ENCODE measurements around the gene SLC38A6. TPM values are rescaled to one million over a fixed set of nuclear protein-coding genes. Genes with fewer than 3 reads are reported as not detected.

Gene SLC38A6
- total and polyA plus RNA-seq, 2 of the 8 experiments (the other 6 are each of a cell fraction or from before 2014, with no cell fraction given), result 8.1 to 9.8 TPM

DNA sequence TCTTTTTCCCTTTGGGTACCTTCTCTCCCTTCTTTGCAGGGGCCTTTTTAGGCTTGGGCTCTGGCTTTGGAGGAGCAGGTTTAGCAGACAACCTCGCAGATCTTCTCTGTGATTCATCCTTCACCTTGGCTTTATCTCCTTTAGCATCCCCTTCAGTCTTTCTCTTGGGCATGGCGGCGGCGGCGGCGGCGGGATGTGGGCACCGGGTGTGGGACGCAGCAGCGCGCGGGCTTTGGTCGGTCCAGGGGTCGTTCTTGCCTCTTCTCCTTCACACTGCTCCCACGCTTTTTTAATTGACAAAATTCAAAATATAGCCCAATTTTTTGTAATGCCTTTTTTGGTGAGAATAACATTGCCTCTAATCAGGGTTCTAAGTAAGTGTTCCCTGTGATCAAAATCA lies 8.8 kb upstream of the SLC38A6 start:
- TF ChIP-seq GTF2F1 (IDR thresholded peaks at IDR 0.05; ENCODE audit: borderline replicate concordance, low read depth, low read length), result no peak
- Histone ChIP-seq H4K20me1 (replicated peaks in 1 of 2; ENCODE audit: control insufficient read depth in 1 of 2, insufficient read depth in 2 of 2, low read length in 2 of 2) (peaks cover 0 to 3% of the 10 kb centered on the region in 2 experiments), H3K23ac (ENCODE audit: insufficient read length) (no peak overlapping the region), H3K9ac (replicated peaks in 1 of 4; ENCODE audit: extremely low read depth in 1 of 4, low read depth in 3 of 4, low read length in 3 of 4) (no peak overlapping the region), H2BK12ac (ENCODE audit: low read depth, low read length) (no peak overlapping the region), H3K56ac (replicated peaks; ENCODE audit: insufficient read length, low read depth, low read length) (no peak overlapping the region), H3K27me3 (replicated peaks in 1 of 4; ENCODE audit: control insufficient read depth in 3 of 4, extremely low read depth in 1 of 4, insufficient read depth in 3 of 4, low read length in 3 of 4) (no peaks in the 10 kb centered on the region), H3K18ac (ENCODE audit: extremely low read depth, low read length) (no peak overlapping the region), H3K23me2 (ENCODE audit: low read depth, low read length) (no peaks in the 10 kb centered on the region), H3K4me1 (replicated peaks in 1 of 4; ENCODE audit: control insufficient read depth in 3 of 4, insufficient read depth in 4 of 4, low read length in 3 of 4) (no peaks in the 10 kb centered on the region), H2BK120ac (replicated peaks; ENCODE audit: low read depth, low read length) (no peak overlapping the region), H4K8ac (ENCODE audit: extremely low read depth, insufficient read depth, low read length) (no peak overlapping the region), H3K79me1 (ENCODE audit: low read depth, low read length) (no peaks in the 10 kb centered on the region), H4K5ac (ENCODE audit: insufficient read length, low read depth, low read length) (no peak overlapping the region), H3K79me2 (ENCODE audit: control insufficient read depth in 1 of 2, insufficient read depth in 2 of 2, low read length in 2 of 2) (no peaks in the 10 kb centered on the region), H3K4ac (replicated peaks; ENCODE audit: insufficient read length, low read depth, low read length) (no peak overlapping the region), H2BK5ac (ENCODE audit: low read depth, low read length) (no peak overlapping the region), H2BK20ac (ENCODE audit: low read length) (no peak overlapping the region), H2BK15ac (ENCODE audit: low read length) (no peak overlapping the region), H4K91ac (replicated peaks; ENCODE audit: insufficient read length, low read length) (no peak overlapping the region), H3K9me3 (ENCODE audit: insufficient read depth in 2 of 2, low read depth in 1 of 2, low read length in 1 of 2) (no peaks in the 10 kb centered on the region), H3K4me3 (ENCODE audit: extremely low read depth in 1 of 4, insufficient read depth in 2 of 4, low read depth in 3 of 4, low read length in 4 of 4) (no peak overlapping the region), H3K36me3 (ENCODE audit: control insufficient read depth in 2 of 4, insufficient read depth in 4 of 4, low read length in 3 of 4) (peaks cover 0 to 34% (median 10%) of the 10 kb centered on the region in 4 experiments; a peak in 6 of 8 replicates), H3K14ac (ENCODE audit: insufficient read length) (no peak overlapping the region), H3K4me2 (ENCODE audit: insufficient read depth in 1 of 2, low read depth in 2 of 2, low read length in 2 of 2) (no peak overlapping the region), H3K27ac (ENCODE audit: low read depth, low read length) (no peak overlapping the region), H2AFZ (ENCODE audit: low read length) (no peak overlapping the region), H2AK5ac (ENCODE audit: low read depth, low read length) (no peak overlapping the region)
- WGBS, 2 experiments (ENCODE audit: extremely low coverage in 1 of 2, insufficient coverage in 1 of 2, insufficient read length in 1 of 2, insufficient replicate concordance in 2 of 2, low coverage in 1 of 2, low lambda C conversion rate in 2 of 2, missing lambda C conversion rate in 1 of 2), result 94% methylated on average over 15 of the region's 15 CpGs; no CpG with 5 or more reads in 1 of the 2 experiments
- no peak for DNase-seq (ENCODE audit: low read depth in 1 of 2, low spot score in 2 of 2)
- POLR2A ChIA-PET (ENCODE audit: partially characterized antibody), result interaction anchor here (1.2 kb wide), 1 partner anchor 9 kb away, joined by 4 read pairs; the partner anchor contains the start of genes SLC38A6 and TRMT5
- CTCF ChIA-PET (ENCODE audit: partially characterized antibody), result interaction anchor here (0.8 to 1.1 kb wide), 2 partner anchors 8 to 316 kb away, joined by 3 read pairs; partner anchors contain the start of gene TRMT5
- no peak for FAIRE-seq
